MM.1S (cell line): ENCODE data around the gene TIPIN.

Experiments
- EZH2 ChIP-seq: fragments of 300-600 bp; sonication (generic); optimal IDR thresholded peaks from 2 replicates; pipeline ENCODE3; 2017; ENCODE audit warnings: low read depth, mild to moderate bottlenecking, antibody characterized with exemption, low read length, mixed read lengths
- TF ChIP-seq, protein P1 (sequence below): fragments of 300-600 bp; sonication (generic); IDR thresholded peaks from 2 replicates; pipeline ENCODE4 v1.5.1; 2016; ENCODE audit warnings: antibody characterized with exemption, low read length, mixed read lengths

DNA sequence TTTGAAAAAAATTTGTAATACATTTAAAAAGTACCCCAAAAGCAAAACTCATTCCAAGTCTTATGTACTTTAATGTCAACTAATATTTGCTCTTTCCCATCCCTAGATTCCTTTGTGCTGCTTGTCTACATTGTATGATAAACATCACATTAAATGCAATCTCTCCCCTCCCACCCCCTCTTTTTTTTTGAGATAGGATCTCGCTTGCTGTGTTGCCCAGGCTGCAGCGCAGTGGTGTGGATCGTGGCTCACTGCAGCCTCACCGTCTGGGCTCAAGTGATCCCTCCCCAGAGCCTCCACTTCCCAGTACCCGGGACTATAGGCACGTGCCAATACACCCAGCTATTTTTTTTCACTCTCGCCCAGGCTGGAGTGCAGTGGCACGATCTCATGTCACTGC is 42.8 kb upstream of the TIPIN start:
- no peak for TF ChIP-seq EZH2
- TF ChIP-seq, protein P1, sequence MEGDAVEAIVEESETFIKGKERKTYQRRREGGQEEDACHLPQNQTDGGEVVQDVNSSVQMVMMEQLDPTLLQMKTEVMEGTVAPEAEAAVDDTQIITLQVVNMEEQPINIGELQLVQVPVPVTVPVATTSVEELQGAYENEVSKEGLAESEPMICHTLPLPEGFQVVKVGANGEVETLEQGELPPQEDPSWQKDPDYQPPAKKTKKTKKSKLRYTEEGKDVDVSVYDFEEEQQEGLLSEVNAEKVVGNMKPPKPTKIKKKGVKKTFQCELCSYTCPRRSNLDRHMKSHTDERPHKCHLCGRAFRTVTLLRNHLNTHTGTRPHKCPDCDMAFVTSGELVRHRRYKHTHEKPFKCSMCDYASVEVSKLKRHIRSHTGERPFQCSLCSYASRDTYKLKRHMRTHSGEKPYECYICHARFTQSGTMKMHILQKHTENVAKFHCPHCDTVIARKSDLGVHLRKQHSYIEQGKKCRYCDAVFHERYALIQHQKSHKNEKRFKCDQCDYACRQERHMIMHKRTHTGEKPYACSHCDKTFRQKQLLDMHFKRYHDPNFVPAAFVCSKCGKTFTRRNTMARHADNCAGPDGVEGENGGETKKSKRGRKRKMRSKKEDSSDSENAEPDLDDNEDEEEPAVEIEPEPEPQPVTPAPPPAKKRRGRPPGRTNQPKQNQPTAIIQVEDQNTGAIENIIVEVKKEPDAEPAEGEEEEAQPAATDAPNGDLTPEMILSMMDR: no peak
